GM13977 (cell line): Measurements from ENCODE around the gene ERGIC1.
A peak's percentile ranks its signal among the peaks of the same experiment; 100 is the strongest.
"Not testable (repeated sequence)": the region's sequence is repeated elsewhere in the genome, so short reads cannot be mapped to it uniquely, and the experiment has no call there.

ENCODE experiments used
- DNase-seq: peaks from one replicate; pipeline ENCODE4 v3.0.0; 2012; ENCODE audit warnings: low spot score
- CTCF ChIP-seq: IDR thresholded peaks from 2 replicates; pipeline ENCODE4 v1.5.1; 2012; ENCODE audit warnings: mild to moderate bottlenecking, control low read depth; ENCODE audit not compliant: insufficient read depth; ENCODE audit errors: extremely low read depth, missing control alignments
- in situ Hi-C: fragments of 300-500 bp; cut with MboI; formaldehyde crosslinking; loops from one replicate; pipeline ENCODE4 v1.12.0; 2022; ENCODE audit warnings: low sequenced_read_pairs, low pct_unique_long_range_greater_than_20kb, mixed read lengths, inconsistent platforms; ENCODE audit not compliant: unreplicated experiment

ERGIC1 gene

GRCh38 chr5:172833686-172834414 lies at the start of gene ERGIC1:
ERGIC1 (plus strand) TSS chr5:172834251; CDS start chr5:172834414, 163 bp downstream.
- DNase-seq, result peak; percentile 91
- in situ Hi-C loops, result no loop called here
- TF ChIP-seq CTCF, result no peak

GRCh38 chr5:172785429-172786088 lies 48.5 kb upstream of the ERGIC1 start:
- no peak for TF ChIP-seq CTCF
- no peak for DNase-seq
- in situ Hi-C loops, result no loop called here

GRCh38 chr5:172786736-172787462 lies 47.2 kb upstream of the ERGIC1 start:
- TF ChIP-seq CTCF, result no peak
- DNase-seq, result no peak
- in situ Hi-C loops, result no loop called here

- in situ Hi-C loops, DNase-seq: not testable (repeated sequence)
Observed at GRCh38 chr5:172787538-172787937, 46.5 kb upstream of the ERGIC1 start.

- DNase-seq, result no peak
- in situ Hi-C loops, result no loop called here
- no peak for TF ChIP-seq CTCF
Observed at GRCh38 chr5:172788771-172789686, 45.0 kb upstream of the ERGIC1 start.

GRCh38 chr5:172789687-172790495 lies 44.2 kb upstream of the ERGIC1 start:
- no peak for DNase-seq
- no peak for TF ChIP-seq CTCF
- in situ Hi-C loops, result no loop called here
